ENCODE results near the gene HOXD9. TPM values are rescaled to one million over a fixed set of nuclear protein-coding genes. Genes with fewer than 3 reads are reported as not detected.

Gene HOXD9
- total RNA-seq, 4 donors from 2014 or later: 3.8 to 78.1 (median 46.4) TPM

DNA sequence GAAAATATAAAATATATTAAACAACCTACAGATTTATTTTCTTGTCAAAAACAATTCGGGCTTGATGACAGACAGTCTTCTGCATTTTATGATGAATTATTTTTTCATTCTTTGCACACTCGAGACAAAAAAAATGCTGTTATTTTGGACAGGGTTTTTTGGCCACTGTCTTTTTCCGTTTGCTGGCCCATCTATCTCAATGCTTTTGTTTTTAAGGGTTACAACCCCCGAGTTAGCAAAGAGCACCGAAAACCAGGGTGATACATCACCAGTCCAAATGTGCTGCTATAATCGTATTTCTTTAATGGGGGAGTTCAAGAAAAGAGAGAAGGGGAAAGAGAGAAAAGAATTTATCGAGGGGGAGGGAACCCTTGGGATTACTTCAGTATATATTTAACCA is 46.5 kb upstream of the HOXD9 start:
- no peak for DNase-seq
- intact Hi-C loops (cut with DNase I; ENCODE audit: low total_unique reads): no loop called here
- TF ChIP-seq, protein P1, sequence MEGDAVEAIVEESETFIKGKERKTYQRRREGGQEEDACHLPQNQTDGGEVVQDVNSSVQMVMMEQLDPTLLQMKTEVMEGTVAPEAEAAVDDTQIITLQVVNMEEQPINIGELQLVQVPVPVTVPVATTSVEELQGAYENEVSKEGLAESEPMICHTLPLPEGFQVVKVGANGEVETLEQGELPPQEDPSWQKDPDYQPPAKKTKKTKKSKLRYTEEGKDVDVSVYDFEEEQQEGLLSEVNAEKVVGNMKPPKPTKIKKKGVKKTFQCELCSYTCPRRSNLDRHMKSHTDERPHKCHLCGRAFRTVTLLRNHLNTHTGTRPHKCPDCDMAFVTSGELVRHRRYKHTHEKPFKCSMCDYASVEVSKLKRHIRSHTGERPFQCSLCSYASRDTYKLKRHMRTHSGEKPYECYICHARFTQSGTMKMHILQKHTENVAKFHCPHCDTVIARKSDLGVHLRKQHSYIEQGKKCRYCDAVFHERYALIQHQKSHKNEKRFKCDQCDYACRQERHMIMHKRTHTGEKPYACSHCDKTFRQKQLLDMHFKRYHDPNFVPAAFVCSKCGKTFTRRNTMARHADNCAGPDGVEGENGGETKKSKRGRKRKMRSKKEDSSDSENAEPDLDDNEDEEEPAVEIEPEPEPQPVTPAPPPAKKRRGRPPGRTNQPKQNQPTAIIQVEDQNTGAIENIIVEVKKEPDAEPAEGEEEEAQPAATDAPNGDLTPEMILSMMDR (IDR thresholded peaks at IDR 0.05): no peak
- no peak for TF ChIP-seq POLR2A (IDR thresholded peaks at IDR 0.05)
- H3K9me3 ChIP-seq: no peaks in the 10 kb centered on the region
- H3K36me3 ChIP-seq: no peaks in the 10 kb centered on the region
- H3K27ac ChIP-seq: no peak overlapping the region
- no peak overlapping the region for H3K4me3 ChIP-seq
- H3K4me1 ChIP-seq: peaks cover 0 to 8% of the 10 kb centered on the region in 2 donors
- peaks cover 45 to 93% of the 10 kb centered on the region in 2 donors for H3K27me3 ChIP-seq

DNA sequence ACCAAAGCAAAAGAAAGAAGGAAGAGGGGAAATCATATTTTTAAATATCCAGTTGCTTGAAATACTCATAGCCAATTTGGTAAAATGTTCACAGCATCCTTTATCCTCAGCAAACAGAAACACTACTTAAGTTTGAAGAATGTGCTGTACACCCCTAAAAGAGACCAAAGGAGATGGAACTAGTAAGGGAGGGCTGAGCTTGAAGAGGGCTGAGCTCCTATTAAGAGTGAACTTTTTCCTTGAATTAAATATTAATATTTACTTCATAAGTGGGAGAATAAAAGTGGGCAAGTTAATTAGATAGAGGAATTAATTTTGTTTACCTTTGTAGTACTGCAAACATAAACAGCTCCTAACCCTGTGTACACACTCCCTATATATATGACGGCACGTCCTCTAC is 45.7 kb upstream of the HOXD9 start:
- no peak overlapping the region for H3K27ac ChIP-seq
- TF ChIP-seq POLR2A (IDR thresholded peaks at IDR 0.05): no peak
- TF ChIP-seq, protein P1 (IDR thresholded peaks at IDR 0.05): no peak
- DNase-seq: no peak
- H3K4me1 ChIP-seq: peaks cover 0 to 8% of the 10 kb centered on the region in 2 donors
- H3K27me3 ChIP-seq: peaks cover 52 to 93% of the 10 kb centered on the region in 2 donors
- intact Hi-C loops (cut with DNase I; ENCODE audit: low total_unique reads): no loop called here
- no peaks in the 10 kb centered on the region for H3K9me3 ChIP-seq
- no peak overlapping the region for H3K4me3 ChIP-seq
- H3K36me3 ChIP-seq: no peaks in the 10 kb centered on the region

DNA sequence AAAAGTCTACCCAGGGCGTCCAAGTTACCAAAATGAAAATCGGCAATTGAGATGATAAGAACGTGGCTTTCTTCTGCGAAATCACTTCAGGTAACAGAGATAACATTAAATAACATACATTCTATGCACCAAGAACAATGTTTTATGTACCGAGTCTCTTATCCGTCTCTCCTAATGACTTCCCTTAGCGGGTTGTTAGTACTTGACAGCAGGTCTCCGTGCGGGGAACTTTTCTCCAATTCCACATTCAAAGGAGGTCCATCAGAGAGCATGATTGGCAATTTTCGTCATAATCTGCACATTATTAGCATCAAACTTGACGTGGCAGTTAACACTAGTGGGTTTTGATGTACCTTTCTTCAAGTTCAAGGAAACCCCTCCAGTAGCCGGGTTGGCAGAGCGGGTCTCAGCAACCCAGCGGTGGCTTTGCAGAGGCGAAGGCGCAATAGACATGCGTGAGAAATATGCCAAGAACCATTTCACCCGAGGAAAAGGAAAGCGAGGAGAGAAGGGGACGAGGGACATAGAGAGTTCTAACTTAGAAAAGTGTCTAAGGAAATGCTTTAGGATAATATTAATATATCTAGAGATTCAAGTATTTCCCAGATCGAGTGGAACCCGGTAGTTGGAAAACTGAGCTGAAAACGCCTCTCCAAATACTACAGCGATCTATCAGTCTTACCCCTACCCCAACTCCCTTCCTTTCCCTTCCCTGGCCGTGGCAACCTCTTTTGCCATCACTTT is 43.8 kb upstream of the HOXD9 start:
- Histone ChIP-seq H3K27me3 (peaks cover 71 to 91% of the 10 kb centered on the region in 2 donors), H3K27ac (no peak overlapping the region), H3K9me3 (no peaks in the 10 kb centered on the region), H3K36me3 (no peaks in the 10 kb centered on the region), H3K4me3 (no peak overlapping the region), H3K4me1 (peaks cover 0 to 11% of the 10 kb centered on the region in 2 donors)
- TF ChIP-seq POLR2A (IDR thresholded peaks at IDR 0.05): no peak
- TF ChIP-seq, protein P1 (IDR thresholded peaks at IDR 0.05): no peak
- intact Hi-C loops (cut with DNase I; ENCODE audit: low total_unique reads): no loop called here
- DNase-seq: no peak

DNA sequence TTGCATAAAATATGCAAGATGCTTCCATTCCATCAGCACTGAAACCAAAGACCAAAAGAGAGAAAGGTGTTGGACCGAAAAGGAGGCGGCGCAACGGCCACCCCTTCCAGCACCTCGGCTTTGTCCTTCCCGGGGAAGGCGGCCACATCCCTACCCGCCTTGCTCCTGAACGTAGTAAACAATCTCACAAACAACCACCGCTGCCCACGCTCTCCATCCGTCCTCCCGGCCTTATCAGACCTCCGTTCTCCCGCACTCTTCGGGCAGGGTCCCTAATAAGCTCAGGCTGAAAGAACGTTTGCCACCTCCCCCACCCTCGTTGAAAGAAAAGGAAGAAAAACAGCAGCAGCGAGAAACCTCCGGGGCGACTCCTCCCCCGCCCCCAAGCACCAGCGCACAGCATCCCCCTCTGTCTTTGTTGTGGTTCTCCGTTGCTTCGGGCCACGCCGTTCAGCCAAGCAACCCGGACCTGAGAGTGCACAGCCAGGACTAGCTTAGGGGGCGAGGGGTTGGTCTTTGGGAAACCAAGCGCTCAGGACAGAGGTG is 43.2 kb upstream of the HOXD9 start:
- H3K36me3 ChIP-seq: no peaks in the 10 kb centered on the region
- TF ChIP-seq, protein P1 (IDR thresholded peaks at IDR 0.05): no peak
- TF ChIP-seq POLR2A (IDR thresholded peaks at IDR 0.05): no peak
- peaks cover 76 to 91% of the 10 kb centered on the region in 2 donors for H3K27me3 ChIP-seq
- H3K27ac ChIP-seq: no peak overlapping the region
- H3K9me3 ChIP-seq: no peaks in the 10 kb centered on the region
- peaks cover 0 to 11% of the 10 kb centered on the region in 2 donors for H3K4me1 ChIP-seq
- no peak overlapping the region for H3K4me3 ChIP-seq
- intact Hi-C loops (cut with DNase I; ENCODE audit: low total_unique reads): no loop called here
- no peak for DNase-seq

DNA sequence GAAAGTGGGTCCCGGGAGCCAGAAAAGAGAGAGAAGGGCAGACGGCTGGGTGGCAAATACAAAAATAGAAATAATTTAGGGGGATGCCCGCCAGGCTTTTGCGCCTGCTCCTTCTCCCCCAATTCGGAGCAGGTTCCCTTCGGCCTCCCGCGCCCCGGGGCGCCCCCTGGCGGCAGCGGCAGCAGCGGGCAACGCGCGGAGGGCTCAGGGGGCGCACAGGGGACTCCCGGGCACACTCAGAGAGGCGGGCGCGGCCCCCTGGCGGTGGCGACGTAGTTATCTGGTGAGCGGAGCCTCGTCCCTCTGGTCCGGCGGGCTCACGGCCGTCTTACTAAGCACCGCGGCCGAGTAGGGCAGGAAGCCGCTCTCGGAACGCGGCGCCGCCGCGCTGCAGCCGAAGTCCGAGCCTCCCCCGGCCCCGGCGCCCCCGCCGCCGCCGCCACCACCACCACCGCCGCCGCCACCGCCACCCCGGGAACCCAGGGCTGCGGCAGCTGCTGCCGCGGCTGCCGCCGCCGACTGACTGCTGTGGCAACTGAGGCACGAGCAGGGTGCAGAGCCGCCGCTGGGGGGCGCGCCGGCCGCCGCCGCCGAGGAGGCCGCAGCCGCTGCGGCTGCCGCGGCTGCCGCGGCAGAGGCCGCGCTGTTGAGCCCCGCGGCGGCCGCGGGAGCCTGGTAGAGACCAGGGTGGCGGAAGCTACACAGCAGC is 42.5 kb upstream of the HOXD9 start:
- no peaks in the 10 kb centered on the region for H3K36me3 ChIP-seq
- H3K4me1 ChIP-seq: peaks cover 0 to 11% of the 10 kb centered on the region in 2 donors
- intact Hi-C loops (cut with DNase I; ENCODE audit: low total_unique reads): loop anchor here (10.0 kb wide), 1 partner anchor 395 kb away; no protein-coding TSS in a partner anchor
- DNase-seq: no peak
- TF ChIP-seq, protein P1 (IDR thresholded peaks at IDR 0.05): peak in 1 of 4 experiments; percentile 31
- TF ChIP-seq POLR2A (IDR thresholded peaks at IDR 0.05): no peak
- H3K4me3 ChIP-seq: no peak overlapping the region
- no peaks in the 10 kb centered on the region for H3K9me3 ChIP-seq
- peaks cover 78 to 93% of the 10 kb centered on the region in 2 donors for H3K27me3 ChIP-seq
- no peak overlapping the region for H3K27ac ChIP-seq
